ENCODE measurements around the gene HYAL3. TPM values are rescaled to one million over a fixed set of nuclear protein-coding genes. Genes with fewer than 3 reads are reported as not detected.

HYAL3 gene
- total and polyA plus RNA-seq, 2 experiments from 2014 or later: 2.4 to 7.1 TPM

- H3K9me2 ChIP-seq (ENCODE audit: insufficient read depth): no peaks in the 10 kb centered on the region
- DNase-seq (ENCODE audit: low spot score) (no peak), ATAC-seq (no peak)
- no peak overlapping the region for H3K4me3 Mint-ChIP-seq
- no peak overlapping the region for H3K4me3 ChIP-seq
- H3K4me1 ChIP-seq (ENCODE audit: insufficient read depth): peaks cover 38% of the 10 kb centered on the region
- peaks cover 41% of the 10 kb centered on the region for H3K27me3 Mint-ChIP-seq (ENCODE audit: insufficient read depth, low read depth, poor library complexity)
- H3K27me3 ChIP-seq (ENCODE audit: insufficient read depth): peaks cover 27% of the 10 kb centered on the region
- no peaks in the 10 kb centered on the region for H3K79me2 ChIP-seq (replicated peaks; ENCODE audit: insufficient read depth)
- H3K27ac ChIP-seq (ENCODE audit: low read depth): no peak overlapping the region
- H3K9me3 Mint-ChIP-seq: no peaks in the 10 kb centered on the region
- no peaks in the 10 kb centered on the region for H3K36me3 Mint-ChIP-seq (ENCODE audit: low read depth)
- no peaks in the 10 kb centered on the region for H4K20me1 ChIP-seq (replicated peaks; ENCODE audit: insufficient read depth)
- no peak overlapping the region for H2AFZ ChIP-seq
- no peak overlapping the region for H3K4me2 ChIP-seq
- no peaks in the 10 kb centered on the region for H3K36me3 ChIP-seq (ENCODE audit: insufficient read depth)
- no peak overlapping the region for H3K27ac Mint-ChIP-seq
- H3K4me1 Mint-ChIP-seq: peaks cover 60% of the 10 kb centered on the region
- H3F3A ChIP-seq (replicated peaks; ENCODE audit: low read depth): 0 out of 2 replicates have a peak, but pooled peaks cover 4% of the 10 kb centered on the region
- TF ChIP-seq ZNF114 (CRISPR knock-in tag; IDR thresholded peaks at IDR 0.05) (no peak), ZNF331 (CRISPR knock-in tag; IDR thresholded peaks at IDR 0.05; ENCODE audit: low read depth) (no peak), JUNB (IDR thresholded peaks at IDR 0.05; ENCODE audit: unreplicated experiment) (no peak), NANOG (IDR thresholded peaks at IDR 0.05; ENCODE audit: borderline replicate concordance) (no peak), EZH2 (IDR thresholded peaks at IDR 0.05; ENCODE audit: low read depth, unreplicated experiment) (no peak), REST (IDR thresholded peaks at IDR 0.05; ENCODE audit: unreplicated experiment) (no peak), STAT1 (IDR thresholded peaks at IDR 0.05; ENCODE audit: unreplicated experiment) (no peak), EZH2phosphoT487 (IDR thresholded peaks at IDR 0.05; ENCODE audit: unreplicated experiment) (no peak), CREB1 (CRISPR knock-in tag; IDR thresholded peaks at IDR 0.05; ENCODE audit: low read depth) (no peak), ETS1 (IDR thresholded peaks at IDR 0.05) (no peak)
- TF ChIP-seq, protein P1, sequence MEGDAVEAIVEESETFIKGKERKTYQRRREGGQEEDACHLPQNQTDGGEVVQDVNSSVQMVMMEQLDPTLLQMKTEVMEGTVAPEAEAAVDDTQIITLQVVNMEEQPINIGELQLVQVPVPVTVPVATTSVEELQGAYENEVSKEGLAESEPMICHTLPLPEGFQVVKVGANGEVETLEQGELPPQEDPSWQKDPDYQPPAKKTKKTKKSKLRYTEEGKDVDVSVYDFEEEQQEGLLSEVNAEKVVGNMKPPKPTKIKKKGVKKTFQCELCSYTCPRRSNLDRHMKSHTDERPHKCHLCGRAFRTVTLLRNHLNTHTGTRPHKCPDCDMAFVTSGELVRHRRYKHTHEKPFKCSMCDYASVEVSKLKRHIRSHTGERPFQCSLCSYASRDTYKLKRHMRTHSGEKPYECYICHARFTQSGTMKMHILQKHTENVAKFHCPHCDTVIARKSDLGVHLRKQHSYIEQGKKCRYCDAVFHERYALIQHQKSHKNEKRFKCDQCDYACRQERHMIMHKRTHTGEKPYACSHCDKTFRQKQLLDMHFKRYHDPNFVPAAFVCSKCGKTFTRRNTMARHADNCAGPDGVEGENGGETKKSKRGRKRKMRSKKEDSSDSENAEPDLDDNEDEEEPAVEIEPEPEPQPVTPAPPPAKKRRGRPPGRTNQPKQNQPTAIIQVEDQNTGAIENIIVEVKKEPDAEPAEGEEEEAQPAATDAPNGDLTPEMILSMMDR (conservative IDR thresholded peaks at IDR 0.05; ENCODE audit: low read depth in 2 of 2): no peak
- TF ChIP-seq, protein P2, sequence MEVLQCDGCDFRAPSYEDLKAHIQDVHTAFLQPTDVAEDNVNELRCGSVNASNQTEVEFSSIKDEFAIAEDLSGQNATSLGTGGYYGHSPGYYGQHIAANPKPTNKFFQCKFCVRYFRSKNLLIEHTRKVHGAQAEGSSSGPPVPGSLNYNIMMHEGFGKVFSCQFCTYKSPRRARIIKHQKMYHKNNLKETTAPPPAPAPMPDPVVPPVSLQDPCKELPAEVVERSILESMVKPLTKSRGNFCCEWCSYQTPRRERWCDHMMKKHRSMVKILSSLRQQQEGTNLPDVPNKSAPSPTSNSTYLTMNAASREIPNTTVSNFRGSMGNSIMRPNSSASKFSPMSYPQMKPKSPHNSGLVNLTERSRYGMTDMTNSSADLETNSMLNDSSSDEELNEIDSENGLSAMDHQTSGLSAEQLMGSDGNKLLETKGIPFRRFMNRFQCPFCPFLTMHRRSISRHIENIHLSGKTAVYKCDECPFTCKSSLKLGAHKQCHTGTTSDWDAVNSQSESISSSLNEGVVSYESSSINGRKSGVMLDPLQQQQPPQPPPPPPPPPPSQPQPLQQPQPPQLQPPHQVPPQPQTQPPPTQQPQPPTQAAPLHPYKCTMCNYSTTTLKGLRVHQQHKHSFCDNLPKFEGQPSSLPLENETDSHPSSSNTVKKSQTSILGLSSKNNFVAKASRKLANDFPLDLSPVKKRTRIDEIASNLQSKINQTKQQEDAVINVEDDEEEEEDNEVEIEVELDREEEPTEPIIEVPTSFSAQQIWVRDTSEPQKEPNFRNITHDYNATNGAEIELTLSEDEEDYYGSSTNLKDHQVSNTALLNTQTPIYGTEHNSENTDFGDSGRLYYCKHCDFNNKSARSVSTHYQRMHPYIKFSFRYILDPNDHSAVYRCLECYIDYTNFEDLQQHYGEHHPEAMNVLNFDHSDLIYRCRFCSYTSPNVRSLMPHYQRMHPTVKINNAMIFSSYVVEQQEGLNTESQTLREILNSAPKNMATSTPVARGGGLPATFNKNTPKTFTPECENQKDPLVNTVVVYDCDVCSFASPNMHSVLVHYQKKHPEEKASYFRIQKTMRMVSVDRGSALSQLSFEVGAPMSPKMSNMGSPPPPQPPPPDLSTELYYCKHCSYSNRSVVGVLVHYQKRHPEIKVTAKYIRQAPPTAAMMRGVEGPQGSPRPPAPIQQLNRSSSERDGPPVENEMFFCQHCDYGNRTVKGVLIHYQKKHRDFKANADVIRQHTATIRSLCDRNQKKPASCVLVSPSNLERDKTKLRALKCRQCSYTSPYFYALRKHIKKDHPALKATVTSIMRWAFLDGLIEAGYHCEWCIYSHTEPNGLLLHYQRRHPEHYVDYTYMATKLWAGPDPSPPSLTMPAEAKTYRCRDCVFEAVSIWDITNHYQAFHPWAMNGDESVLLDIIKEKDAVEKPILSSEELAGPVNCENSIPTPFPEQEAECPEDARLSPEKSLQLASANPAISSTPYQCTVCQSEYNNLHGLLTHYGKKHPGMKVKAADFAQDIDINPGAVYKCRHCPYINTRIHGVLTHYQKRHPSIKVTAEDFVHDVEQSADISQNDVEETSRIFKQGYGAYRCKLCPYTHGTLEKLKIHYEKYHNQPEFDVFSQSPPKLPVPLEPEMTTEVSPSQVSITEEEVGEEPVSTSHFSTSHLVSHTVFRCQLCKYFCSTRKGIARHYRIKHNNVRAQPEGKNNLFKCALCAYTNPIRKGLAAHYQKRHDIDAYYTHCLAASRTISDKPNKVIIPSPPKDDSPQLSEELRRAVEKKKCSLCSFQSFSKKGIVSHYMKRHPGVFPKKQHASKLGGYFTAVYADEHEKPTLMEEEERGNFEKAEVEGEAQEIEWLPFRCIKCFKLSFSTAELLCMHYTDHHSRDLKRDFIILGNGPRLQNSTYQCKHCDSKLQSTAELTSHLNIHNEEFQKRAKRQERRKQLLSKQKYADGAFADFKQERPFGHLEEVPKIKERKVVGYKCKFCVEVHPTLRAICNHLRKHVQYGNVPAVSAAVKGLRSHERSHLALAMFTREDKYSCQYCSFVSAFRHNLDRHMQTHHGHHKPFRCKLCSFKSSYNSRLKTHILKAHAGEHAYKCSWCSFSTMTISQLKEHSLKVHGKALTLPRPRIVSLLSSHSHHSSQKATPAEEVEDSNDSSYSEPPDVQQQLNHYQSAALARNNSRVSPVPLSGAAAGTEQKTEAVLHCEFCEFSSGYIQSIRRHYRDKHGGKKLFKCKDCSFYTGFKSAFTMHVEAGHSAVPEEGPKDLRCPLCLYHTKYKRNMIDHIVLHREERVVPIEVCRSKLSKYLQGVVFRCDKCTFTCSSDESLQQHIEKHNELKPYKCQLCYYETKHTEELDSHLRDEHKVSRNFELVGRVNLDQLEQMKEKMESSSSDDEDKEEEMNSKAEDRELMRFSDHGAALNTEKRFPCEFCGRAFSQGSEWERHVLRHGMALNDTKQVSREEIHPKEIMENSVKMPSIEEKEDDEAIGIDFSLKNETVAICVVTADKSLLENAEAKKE (CRISPR knock-in tag; IDR thresholded peaks at IDR 0.05): no peak
These were observed 28.6 kb downstream of the HYAL3 start for GRCh38 chr3:50270422-50271224.

Data from GM23338 (cell line).